Adipocyte (in vitro differentiated cells): ENCODE results near the gene DHCR7.

ENCODE experiments used
- DNase-seq: peaks from one replicate; pipeline ENCODE4 v3.0.0-alpha.2; 2015; ENCODE audit warnings: low read depth
- H3K27me3 ChIP-seq: replicated peaks from 2 replicates; pipeline ENCODE4 v1.7.0; 2013; ENCODE audit warnings: mild to moderate bottlenecking, low read length, moderate library complexity; ENCODE audit not compliant: control insufficient read depth, insufficient read depth
- H3K36me3 ChIP-seq: 2 replicates; pipeline ENCODE4 v1.7.0; 2013; ENCODE audit warnings: low read length, mild to moderate bottlenecking, moderate library complexity; ENCODE audit not compliant: control insufficient read depth, insufficient read depth, severe bottlenecking
- H3K4me1 ChIP-seq: 2 replicates; pipeline ENCODE4 v1.7.0; 2013; ENCODE audit warnings: mild to moderate bottlenecking, low read length, moderate library complexity; ENCODE audit not compliant: control insufficient read depth, insufficient read depth
- H3K4me3 ChIP-seq: 2 replicates; pipeline ENCODE4 v1.7.0; 2013; ENCODE audit warnings: mild to moderate bottlenecking, low read length, moderate library complexity
- H3K9ac ChIP-seq: 2 replicates; pipeline ENCODE4 v1.7.0; 2013; ENCODE audit warnings: mild to moderate bottlenecking, low read length, moderate library complexity
- H3K9me3 ChIP-seq: 2 replicates; pipeline ENCODE4 v1.7.0; 2013; ENCODE audit warnings: mild to moderate bottlenecking, low read length, moderate library complexity; ENCODE audit not compliant: control insufficient read depth

DHCR7 gene

DNA sequence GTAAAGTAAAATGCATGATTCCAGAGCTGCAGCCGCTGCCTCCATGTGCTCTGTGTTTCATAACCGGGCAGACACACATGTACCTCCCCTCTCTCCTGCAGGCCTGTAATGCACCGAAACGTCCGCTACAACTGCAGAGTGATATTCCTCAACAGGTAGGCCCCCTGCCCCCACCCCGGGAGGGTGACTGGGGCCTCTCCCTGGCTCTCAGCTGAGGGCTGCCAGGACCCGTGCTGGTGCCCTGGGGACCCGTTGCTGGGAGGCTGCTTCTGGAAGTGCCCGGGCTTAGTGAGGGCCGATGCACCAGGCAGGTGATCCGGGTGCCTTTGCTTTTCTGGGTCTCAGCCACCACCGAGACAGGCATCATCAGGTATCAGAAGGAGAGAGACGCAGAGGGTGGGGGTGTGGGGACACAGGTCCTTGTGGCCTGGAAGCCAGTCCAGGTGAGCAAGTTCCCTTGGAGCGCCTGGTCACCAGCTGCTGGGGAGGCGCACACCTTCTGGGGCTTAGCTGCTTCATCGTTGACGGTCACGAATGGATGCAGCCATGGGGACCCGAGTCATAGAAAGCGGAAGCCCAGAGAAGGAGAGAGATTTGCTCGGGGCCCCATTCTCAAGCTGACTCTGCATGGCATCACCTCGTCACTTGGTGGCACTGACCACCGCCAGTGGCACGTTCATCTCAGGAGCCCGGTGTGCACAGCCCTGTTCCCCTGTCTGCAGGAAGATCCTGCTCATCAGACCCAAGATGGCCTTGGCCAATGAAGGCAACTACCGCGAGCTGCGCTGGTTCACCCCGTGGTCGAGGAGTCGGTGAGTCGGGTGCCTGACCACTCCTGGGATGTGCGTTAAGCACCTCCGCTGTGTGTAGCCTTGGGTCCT is 15.4 kb upstream of the DHCR7 start:
- Histone ChIP-seq H3K36me3 (peaks cover 57% of the 10 kb centered on the region), H3K4me1 (no peaks in the 10 kb centered on the region), H3K9ac (no peak overlapping the region)

DNA sequence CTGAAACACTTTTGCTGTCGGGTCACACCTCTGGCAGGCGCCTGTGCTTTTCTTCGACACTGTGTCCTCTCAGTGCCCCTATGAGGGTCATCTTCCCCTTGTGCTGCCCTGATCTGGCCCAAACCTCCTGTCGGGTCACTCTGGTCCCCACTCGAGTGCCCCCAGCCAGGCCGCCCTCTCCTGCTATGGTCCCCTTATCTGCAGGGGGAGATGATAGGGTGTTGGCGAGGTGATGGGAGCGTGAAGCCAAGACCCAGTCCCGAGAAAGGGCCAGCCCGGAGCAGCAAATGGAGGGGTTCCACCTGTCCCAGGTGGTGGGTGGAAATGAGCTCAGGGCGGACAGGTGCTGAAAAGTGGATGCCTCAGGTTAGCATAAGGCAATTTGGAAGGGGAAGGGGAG is 14.5 kb upstream of the DHCR7 start:
- Histone ChIP-seq H3K27me3 (no peaks in the 10 kb centered on the region), H3K36me3 (peaks cover 59% of the 10 kb centered on the region), H3K9ac (no peak overlapping the region), H3K4me1 (no peaks in the 10 kb centered on the region), H3K4me3 (no peak overlapping the region), H3K9me3 (no peaks in the 10 kb centered on the region)
- DNase-seq: no peak

More for the DNA sequence above, 15.4 kb upstream of the DHCR7 start:
- Histone ChIP-seq H3K27me3 (no peaks in the 10 kb centered on the region), H3K9me3 (no peaks in the 10 kb centered on the region), H3K4me3 (no peak overlapping the region)
- no peak for DNase-seq

DNA sequence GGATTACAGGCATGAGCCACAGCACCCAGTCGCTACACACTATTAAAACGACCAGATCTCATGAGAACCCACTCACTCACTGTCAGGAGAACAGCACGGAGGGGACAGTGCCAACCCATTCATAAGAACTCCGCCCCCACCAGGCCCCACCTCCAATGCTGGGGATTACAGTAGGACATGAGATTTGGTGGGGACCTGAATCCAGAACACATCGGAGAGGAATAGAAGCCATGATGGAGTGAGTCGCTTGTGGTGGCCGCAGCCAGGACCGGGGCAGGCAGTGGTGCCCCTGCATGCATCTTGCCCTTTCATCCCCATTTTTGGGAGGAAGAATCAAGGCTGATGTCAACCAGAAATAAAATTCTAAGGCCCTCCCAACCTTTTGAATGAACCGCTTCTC is 13.5 kb upstream of the DHCR7 start:
- Histone ChIP-seq H3K9me3 (no peaks in the 10 kb centered on the region), H3K4me3 (no peak overlapping the region), H3K9ac (no peak overlapping the region), H3K4me1 (no peaks in the 10 kb centered on the region), H3K36me3 (peaks cover 59% of the 10 kb centered on the region), H3K27me3 (no peaks in the 10 kb centered on the region)
- no peak for DNase-seq

DNA sequence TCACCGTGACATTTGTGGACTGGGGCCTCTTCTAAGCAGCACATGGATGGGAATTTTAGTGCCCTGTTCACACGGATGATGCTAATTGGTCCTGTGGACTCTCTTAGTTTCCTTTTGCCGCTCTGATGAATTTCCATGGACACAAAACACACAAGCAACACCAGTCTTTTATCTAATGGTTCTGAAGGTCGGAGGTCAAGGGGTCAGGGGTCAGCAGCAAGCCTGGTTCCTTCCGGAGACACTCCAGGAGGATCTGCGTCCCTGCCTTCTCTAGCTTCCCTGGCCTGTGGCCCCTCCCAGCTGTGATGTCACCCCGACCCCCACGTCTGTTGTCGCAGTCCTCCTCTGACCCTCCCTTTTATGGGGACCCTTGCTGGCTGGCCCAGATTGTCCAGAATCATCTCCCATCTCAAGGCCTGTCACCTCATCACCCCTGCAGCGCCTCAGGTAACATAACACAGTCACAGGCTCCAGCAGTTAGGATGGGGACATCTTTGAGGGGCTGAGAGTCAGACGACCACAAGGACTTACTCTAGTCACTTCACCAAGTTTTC is 11.7 kb upstream of the DHCR7 start:
- Histone ChIP-seq H3K9ac (no peak overlapping the region), H3K9me3 (no peaks in the 10 kb centered on the region), H3K27me3 (no peaks in the 10 kb centered on the region), H3K36me3 (peaks cover 72% of the 10 kb centered on the region), H3K4me3 (no peak overlapping the region), H3K4me1 (no peaks in the 10 kb centered on the region)
- no peak for DNase-seq

DNA sequence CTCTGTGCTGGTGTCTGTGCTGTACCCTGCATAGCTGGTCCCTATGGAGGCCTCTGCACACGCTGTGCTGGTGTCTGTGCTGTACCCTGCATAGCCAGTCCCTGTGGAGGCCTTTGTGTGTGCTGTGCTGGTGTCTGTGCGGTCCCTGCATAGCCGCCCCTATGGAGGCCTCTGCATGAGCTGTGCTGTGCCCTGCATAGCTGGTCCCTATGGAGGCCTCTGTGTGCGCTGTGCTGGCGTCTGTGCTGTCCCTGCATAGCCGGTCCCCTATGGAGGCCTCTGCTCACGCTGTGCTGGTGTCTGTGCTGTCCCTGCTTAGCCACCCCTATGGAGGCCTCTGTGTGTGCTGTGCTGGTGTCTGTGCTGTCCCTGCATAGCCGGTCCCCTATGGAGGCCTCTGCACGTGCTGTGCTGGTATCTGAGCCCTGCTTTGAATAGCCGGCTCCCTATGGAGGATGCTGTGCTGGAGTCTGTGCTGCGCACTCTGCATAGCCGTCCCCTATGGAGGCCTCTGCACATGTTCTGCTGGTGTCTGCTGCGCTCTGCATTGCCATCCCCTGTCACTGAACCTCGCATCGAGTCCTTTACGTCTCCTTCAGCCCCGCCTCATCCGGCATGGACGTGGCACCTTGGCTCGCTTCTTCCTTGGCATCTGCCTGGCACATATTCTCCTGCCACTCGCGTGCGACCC is 11.0 kb upstream of the DHCR7 start:
- Histone ChIP-seq H3K36me3 (peaks cover 73% of the 10 kb centered on the region), H3K27me3 (no peaks in the 10 kb centered on the region), H3K4me1 (peaks cover 5% of the 10 kb centered on the region), H3K4me3 (no peak overlapping the region), H3K9ac (no peak overlapping the region), H3K9me3 (no peaks in the 10 kb centered on the region)
- no peak for DNase-seq

DNA sequence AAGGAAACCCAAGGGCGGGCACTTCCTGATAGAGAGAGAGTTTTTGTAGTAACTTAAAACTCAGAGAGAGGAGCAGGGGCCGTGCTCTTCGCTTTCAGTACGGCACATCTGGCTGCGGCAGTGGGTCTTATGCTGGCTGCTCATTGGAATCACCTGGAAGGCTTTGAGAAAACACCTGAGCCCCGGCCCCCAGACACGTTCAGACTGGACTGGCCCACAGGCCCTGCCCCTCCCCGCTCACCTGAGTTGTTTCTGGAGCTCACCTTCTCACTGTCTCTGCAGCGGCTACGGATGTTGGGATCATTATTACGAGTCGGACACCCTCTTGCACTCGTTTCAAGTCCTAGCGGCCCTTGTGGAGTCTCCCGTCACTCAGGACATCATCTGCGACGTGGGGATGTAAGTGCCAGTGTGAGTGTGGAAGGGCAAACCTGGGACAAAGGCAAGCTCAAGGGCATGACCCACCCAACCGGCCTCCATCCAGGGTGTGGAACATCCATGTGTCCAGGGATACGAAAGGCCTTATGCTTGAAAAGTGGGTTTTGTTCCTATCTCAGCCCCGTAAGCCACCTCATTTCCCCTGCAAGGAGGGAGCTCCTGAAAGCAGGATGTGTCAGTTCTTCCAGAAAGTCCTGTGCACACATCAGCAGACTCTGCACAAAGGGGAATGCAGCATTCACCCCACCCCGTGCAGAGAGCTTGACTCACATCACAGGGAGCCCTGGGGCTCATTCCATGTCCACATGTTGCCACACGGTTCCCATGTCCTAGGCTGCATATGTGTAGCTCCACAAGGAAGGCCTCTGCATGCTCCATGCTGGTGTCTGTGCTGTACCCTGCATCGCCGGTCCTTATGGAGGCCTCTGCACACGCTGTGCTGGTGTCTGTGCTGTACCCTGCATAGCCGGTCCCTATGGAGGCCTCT is 10.2 kb upstream of the DHCR7 start:
- DNase-seq: no peak
- Histone ChIP-seq H3K4me3 (no peak overlapping the region), H3K27me3 (no peaks in the 10 kb centered on the region), H3K9me3 (no peaks in the 10 kb centered on the region), H3K36me3 (peaks cover 73% of the 10 kb centered on the region), H3K4me1 (peaks cover 12% of the 10 kb centered on the region), H3K9ac (no peak overlapping the region)

DNA sequence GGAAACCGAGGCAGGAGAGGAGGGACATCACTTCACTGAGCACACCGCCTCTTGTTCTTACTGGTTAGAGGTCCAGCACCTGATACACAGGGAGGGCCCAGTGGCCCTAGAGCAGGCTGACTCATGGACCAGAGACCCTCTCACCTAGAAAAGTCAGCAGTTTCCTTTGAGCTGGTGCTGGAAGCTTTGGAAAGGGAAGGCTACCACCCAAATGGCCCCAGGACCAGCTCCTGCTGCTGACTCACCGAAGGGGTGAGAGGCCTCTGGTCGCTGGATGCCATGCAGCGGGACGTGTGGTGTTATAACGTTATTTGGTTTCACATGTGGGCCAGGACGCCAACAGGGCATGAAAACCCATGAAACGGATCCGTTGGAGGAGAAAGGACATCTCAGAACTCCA is 8.6 kb upstream of the DHCR7 start:
- DNase-seq: no peak
- no peaks in the 10 kb centered on the region for H3K9me3 ChIP-seq
- no peak overlapping the region for H3K9ac ChIP-seq
- H3K4me3 ChIP-seq: no peak overlapping the region
- H3K36me3 ChIP-seq: peaks cover 69% of the 10 kb centered on the region
- H3K27me3 ChIP-seq: no peaks in the 10 kb centered on the region
- peaks cover 20% of the 10 kb centered on the region for H3K4me1 ChIP-seq

DNA sequence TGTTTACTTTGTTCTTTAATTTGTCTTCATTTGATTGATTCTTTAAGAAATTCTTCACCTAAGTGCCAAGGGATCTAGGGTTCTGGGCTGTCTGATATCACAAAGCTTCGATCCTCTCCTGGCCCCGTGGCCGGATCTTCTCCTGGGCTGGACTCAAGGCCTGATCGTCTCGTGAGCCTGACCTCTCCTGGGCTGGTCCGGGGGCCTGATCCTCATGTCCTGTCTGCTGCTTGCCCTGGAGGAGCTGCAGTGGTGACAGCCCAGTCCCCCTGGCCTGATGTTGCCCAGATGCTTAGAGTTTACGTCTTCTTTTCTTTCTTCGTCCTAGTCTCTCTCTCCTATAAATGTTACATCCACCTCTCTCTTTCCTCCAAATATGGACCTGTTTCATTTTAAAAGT is 8.1 kb upstream of the DHCR7 start:
- Histone ChIP-seq H3K9me3 (no peaks in the 10 kb centered on the region), H3K4me3 (no peak overlapping the region), H3K36me3 (peaks cover 65% of the 10 kb centered on the region), H3K4me1 (peaks cover 21% of the 10 kb centered on the region), H3K27me3 (no peaks in the 10 kb centered on the region), H3K9ac (no peak overlapping the region)
- DNase-seq: no peak

DNA sequence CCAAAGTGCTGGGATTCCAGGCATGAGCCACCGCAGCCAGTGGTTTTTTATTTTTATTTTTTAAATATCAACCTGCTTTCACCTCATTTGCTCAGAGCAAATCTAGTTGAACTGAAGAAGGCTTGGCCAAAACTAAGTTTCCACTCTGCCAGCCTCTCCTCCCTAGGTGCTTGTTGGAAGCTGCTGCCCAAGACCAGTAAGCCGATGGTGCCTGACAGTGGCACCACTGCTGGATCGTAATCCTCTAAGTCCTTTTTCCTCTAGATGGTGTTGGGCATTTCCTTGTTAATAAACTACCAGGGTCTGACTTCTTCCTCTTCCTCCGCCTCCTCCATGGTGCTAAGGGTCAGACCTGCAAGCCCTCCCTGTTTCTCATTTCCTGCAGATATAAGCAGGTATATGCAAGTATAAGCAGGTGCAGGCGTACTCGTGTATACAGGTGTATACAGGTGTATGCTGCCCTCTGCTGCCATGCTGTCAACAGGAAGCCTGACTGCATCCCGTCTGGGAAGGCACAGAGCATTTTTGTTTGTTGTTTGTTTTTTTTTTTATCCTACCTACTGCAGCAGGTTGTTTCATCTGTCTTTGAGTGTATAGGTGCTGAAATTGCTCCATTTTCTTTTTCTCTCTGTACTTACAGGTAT is 6.4 kb upstream of the DHCR7 start:
- H3K27me3 ChIP-seq: no peaks in the 10 kb centered on the region
- H3K36me3 ChIP-seq: peaks cover 49% of the 10 kb centered on the region
- H3K9me3 ChIP-seq: no peaks in the 10 kb centered on the region
- peaks cover 23% of the 10 kb centered on the region for H3K4me1 ChIP-seq
- no peak for DNase-seq
- no peak overlapping the region for H3K4me3 ChIP-seq
- no peak overlapping the region for H3K9ac ChIP-seq

DNA sequence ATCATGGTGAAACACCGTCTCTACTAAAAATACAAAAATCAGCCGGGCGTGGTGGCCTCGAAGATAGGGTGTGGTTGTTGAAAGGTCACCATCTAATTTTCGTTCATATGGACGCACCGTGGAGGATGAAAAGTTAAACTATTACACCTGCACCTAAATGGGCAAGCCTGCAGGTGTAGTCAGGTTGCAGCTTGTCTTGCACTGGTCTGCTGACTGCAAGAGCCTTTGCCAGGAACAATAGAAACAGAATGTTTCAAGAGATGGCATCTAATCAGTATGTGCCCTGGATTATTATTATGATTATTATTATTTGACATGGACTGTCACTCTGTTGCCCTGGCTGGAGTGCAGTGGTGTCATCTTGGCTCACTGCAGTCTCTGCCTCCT is 5.7 kb upstream of the DHCR7 start:
- peak overlapping the region; percentile 90 for H3K9ac ChIP-seq
- peak overlapping the region; percentile 90 for H3K4me3 ChIP-seq
- no peaks in the 10 kb centered on the region for H3K9me3 ChIP-seq
- no peaks in the 10 kb centered on the region for H3K27me3 ChIP-seq
- DNase-seq: no peak
- H3K4me1 ChIP-seq: peaks cover 30% of the 10 kb centered on the region
- H3K36me3 ChIP-seq: peaks cover 42% of the 10 kb centered on the region
